ENCODE data around the gene CR1.

DNA sequence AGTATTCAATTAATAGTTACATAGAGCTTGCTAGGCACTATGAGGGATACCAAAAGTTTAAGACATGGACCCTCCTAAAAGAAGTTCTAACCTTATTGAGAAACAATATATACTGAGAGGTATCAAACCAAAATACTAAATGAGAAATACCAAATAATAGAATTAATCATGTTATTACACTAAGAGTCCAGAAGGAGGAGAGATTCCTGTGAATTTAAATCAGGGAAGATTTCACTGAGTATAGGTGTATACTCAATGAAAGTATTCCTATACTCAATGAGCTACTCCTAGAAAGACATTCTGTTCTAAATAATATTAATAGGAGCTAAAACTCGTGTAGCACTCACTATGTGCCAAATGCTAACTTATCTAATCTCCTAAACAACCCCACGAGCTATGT is 158.4 kb downstream of the CR1 start:
- TF ChIP-seq EP300 (IDR thresholded peaks at IDR 0.05; ENCODE audit: low read depth) (no peak), POLR2AphosphoS5 (IDR thresholded peaks at IDR 0.05) (no peak), POLR2A (IDR thresholded peaks at IDR 0.05) (no peak)
- TF ChIP-seq, protein P1, sequence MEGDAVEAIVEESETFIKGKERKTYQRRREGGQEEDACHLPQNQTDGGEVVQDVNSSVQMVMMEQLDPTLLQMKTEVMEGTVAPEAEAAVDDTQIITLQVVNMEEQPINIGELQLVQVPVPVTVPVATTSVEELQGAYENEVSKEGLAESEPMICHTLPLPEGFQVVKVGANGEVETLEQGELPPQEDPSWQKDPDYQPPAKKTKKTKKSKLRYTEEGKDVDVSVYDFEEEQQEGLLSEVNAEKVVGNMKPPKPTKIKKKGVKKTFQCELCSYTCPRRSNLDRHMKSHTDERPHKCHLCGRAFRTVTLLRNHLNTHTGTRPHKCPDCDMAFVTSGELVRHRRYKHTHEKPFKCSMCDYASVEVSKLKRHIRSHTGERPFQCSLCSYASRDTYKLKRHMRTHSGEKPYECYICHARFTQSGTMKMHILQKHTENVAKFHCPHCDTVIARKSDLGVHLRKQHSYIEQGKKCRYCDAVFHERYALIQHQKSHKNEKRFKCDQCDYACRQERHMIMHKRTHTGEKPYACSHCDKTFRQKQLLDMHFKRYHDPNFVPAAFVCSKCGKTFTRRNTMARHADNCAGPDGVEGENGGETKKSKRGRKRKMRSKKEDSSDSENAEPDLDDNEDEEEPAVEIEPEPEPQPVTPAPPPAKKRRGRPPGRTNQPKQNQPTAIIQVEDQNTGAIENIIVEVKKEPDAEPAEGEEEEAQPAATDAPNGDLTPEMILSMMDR (IDR thresholded peaks at IDR 0.05): peak in 1 of 5 experiments; percentile 11

Measured in transverse colon (tissue), 4 donors.